HG03175 (cell line): ENCODE results near the gene CACTIN.

ENCODE experiments used
- ATAC-seq: cut with Tn5 transposase; IDR thresholded peaks from one replicate; pipeline ENCODE4 v1.9.1; 2021; ENCODE audit warnings: mild to moderate bottlenecking, moderate library complexity; ENCODE audit not compliant: unreplicated experiment

Gene CACTIN

GRCh38 chr19:3612330-3612729 lies 14.3 kb downstream of the CACTIN start:
- no peak for ATAC-seq

DNA sequence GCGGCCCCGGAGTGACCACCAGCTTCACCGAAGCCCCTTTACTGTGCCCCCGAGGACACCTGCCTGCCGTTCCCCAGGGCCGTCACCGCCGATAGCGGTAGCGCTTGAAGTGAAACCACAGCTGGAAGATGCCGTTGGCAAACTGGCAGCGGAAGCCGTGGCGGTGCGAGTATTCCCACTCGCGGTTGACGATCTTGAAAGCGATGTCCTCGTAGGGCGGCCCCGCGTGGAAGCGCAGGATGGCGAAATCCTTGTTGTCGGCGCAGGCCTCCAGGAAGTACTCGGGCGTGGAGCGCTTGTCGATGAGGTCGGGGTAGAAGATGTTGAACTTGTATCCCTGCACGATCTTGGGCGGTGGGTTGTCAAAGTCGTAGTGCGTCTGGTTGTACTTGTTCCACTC lies 14.7 kb downstream of the CACTIN start:
- no peak for ATAC-seq

GRCh38 chr19:3610745-3611717 lies 15.6 kb downstream of the CACTIN start:
- no peak for ATAC-seq

DNA sequence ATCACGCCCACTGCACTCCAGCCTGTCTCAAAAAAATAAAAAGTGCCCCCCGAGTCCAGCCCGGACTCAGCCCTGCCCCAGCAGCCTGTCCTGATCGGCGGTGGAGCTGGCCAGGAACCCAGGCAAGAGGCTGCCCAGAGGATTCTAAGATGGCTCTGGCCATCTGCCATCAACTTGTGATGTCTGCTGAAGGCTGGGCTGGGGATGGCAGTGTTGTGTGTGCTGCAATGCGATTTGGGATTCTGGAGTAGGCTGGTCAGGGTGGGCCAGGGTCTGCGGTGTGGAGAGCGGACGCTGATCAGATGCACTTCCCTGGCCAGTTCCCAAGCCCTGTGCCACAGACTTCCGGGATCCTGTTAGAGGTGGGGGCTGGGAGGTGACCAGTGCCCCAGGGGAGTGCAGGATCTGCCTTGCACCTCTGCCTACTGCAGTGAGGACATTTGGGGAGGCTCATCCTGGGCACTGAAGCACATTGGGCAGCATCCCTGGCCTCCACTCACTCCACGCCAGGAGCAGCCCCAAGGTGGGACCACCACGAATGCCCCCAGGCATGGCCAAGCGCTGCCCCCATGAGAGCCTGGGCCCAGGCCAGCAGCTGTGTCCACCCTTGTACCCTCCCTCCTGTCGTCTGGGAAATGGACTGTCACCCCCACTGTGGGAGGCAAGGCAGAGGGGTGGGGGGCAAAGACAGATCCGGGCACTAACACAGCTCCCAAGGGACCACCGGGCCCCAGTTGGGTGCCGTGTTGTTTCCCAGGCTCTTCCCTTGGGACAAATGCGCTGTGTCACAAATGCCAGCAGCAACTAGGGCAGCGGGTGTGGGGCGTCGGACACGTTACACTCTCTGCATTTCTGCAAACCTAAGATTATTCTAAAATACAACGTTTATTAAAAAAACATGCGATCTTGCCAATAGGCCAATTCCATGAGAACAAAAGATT lies 16.5 kb downstream of the CACTIN start:
- ATAC-seq = no peak

GRCh38 chr19:3608750-3609322 lies 17.8 kb downstream of the CACTIN start:
- ATAC-seq = no peak

GRCh38 chr19:3608079-3608641 lies 18.4 kb downstream of the CACTIN start:
- ATAC-seq = no peak

DNA sequence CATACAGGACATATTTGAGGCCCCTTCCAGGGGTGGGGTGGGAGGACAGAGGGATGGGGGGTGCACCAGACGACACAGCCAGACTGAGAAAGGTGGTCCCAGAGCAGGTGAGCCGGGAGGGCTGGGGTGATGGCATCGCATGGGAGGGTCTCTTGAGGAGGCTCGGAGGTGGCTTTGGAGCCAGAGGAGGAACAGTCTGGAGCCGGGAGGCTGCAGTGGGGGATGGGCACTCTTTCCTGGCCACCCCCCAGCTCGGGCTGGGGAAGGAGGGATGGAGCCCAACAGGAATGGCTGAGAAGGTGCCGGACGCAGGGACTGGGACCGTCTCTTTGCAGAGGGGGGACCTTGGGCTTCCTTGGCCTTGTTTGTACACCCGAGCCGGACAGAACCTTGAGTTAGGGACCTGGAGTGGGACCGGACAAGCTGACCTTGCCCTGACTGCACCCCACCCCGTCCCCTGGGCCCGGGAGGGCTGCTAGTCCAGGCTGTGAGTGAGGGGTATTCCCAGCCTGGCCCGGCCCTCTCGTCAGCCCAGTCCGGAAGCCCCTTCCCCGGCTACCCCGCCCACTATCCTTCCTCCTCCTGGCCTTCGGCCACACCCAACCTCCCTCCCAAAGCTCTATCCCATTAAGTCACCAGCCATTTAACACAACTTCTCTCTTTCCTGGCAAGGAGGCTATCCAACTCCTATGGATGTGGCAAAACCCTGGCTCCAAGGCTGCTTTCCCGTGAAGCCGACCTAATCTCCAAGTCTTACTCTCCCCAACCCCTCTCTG lies 19.1 kb downstream of the CACTIN start:
- ATAC-seq = no peak

GRCh38 chr19:3606690-3607289 lies 19.8 kb downstream of the CACTIN start, which contains the start of gene TBXA2R:
TBXA2R (minus strand) TSS chr19:3606875; CDS start chr19:3600634, 6,241 bp downstream.
- ATAC-seq = no peak

GRCh38 chr19:3606174-3606689 lies 20.4 kb downstream of the CACTIN start:
- ATAC-seq = no peak

GRCh38 chr19:3605770-3606169 lies 20.8 kb downstream of the CACTIN start:
- no peak for ATAC-seq

GRCh38 chr19:3605361-3605760 lies 21.2 kb downstream of the CACTIN start:
- ATAC-seq = no peak

- ATAC-seq = no peak
Measured at GRCh38 chr19:3604987-3605343, 21.6 kb downstream of the CACTIN start.

- no peak for ATAC-seq
Measured at GRCh38 chr19:3604227-3604986, 22.2 kb downstream of the CACTIN start.

- no peak for ATAC-seq
Measured at GRCh38 chr19:3603121-3603811, 23.3 kb downstream of the CACTIN start.

GRCh38 chr19:3601021-3601420 lies 25.6 kb downstream of the CACTIN start:
- no peak for ATAC-seq

DNA sequence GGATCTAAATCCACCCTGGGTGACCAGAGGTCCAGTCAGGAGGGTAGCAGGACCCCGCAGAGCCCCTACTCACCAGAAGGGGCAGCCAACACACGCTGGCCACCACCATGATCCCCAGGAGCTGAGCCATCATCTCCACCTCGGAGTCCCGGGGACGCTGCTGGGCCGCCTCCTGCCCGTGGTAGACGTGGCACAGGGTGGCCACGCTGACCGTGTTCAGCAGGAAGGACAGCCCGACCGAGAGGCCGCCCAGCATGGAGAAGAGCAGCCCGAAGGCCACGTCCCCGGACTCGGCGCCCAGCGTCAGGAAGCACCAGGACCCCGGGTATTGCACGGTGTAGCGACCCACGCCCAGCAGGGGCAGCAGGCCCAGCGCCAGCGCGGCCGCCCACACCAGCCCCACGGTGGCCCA lies 26.8 kb downstream of the CACTIN start:
- no peak for ATAC-seq

- ATAC-seq = no peak
Measured at GRCh38 chr19:3595521-3596061, 31.0 kb downstream of the CACTIN start.

DNA sequence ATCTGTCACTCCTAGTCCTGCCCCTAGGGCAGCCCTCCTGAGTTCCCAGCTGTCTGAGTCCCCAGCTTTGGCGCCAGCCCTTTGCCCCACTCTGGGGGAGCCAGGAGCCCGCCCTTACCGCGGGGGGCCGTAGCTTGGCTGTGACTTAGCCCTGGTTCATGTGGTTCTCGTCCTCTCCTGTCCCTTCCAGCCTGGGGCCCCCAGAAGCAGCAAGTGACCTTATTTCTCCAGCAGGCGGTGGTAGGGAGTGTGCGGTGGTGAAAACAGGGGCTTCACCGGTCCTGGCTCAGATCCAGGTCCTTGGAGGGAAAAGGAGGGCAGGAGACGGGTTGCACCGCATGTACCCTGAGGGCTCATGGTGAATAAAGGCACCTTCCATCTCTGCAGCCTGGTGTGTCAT lies 33.4 kb downstream of the CACTIN start:
- no peak for ATAC-seq
